ENCODE measurements around the gene KCNQ5.

GRCh38 chr6:72861935-72862432, 240.1 kb downstream of the KCNQ5 start:
- TF ChIP-seq EZH2 (IDR thresholded peaks at IDR 0.05; ENCODE audit: low read length) (no peak), CTCF (optimal IDR thresholded peaks at IDR 0.05 in 1 of 3, IDR thresholded peaks at IDR 0.05 in 1 of 3, conservative IDR thresholded peaks at IDR 0.05 in 1 of 3; ENCODE audit: extremely low read depth in 1 of 3, insufficient read depth in 2 of 3, low read length in 3 of 3) (no peak)

All from keratinocyte (primary cell).